Measurements from ENCODE around the gene PEAK3.

- TF ChIP-seq CTCF (IDR thresholded peaks at IDR 0.05): no peak
- TF ChIP-seq POLR2A (IDR thresholded peaks at IDR 0.05): no peak
These were observed 35.3 kb upstream of the PEAK3 start for GRCh38 chr19:2317300-2317699.
